GM18517 (cell line): ENCODE measurements around the gene PSME3IP1.

Experiments
- ATAC-seq: cut with Tn5 transposase; IDR thresholded peaks from one replicate; pipeline ENCODE4 v1.9.1; 2021; ENCODE audit warnings: mild to moderate bottlenecking, moderate library complexity; ENCODE audit not compliant: unreplicated experiment

PSME3IP1 gene

GRCh38 chr16:57146040-57146647 is 39.7 kb downstream of the PSME3IP1 start:
- ATAC-seq, result no peak

DNA sequence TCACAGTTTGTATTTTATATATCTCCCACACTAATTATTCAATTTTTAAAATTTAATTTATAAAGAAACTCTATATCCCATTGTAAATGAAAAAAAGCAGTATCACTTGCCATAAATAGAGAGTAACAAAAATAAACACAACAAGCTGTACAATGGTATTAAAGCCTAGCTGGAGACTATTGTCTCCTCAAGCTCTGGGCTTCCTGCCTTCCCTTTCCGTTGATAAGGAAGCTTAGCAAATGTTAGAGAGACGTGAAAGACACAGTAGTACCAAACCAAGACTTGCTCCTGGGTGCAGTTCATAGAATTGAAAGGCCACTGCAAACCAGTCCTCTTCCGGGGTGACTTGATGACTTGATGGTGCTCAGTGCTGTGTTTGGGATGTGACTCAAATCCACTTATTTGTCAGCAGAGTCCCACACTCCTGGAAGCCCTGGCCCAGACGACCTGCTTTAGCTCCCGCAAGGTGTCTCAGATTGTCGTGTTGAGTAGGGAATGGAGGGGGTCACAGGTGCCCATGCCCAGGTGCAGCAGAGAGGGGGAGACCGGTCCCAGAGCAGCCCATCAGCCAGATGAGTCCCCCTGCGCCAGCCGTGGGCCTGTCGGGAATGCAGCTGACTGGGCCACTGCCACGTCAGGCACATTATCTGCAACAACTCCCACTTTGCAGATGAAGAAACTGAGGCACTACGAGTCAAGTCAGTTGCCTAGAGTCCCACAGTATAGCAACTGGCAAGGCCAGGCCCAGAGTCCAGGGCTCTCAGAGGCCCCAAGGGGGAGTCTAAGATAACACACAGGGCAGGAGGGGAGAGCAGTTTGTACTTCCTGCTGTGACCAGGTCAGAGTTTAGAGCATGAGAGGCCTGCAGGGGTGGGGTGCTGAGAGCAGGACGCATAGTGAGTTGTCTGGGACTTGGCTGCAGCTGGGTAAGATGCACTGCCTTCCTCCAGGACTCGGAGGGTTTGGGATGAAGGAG is 40.5 kb downstream of the PSME3IP1 start:
- ATAC-seq, result no peak

- ATAC-seq, result no peak
Measured at GRCh38 chr16:57144027-57144426, 41.8 kb downstream of the PSME3IP1 start.

DNA sequence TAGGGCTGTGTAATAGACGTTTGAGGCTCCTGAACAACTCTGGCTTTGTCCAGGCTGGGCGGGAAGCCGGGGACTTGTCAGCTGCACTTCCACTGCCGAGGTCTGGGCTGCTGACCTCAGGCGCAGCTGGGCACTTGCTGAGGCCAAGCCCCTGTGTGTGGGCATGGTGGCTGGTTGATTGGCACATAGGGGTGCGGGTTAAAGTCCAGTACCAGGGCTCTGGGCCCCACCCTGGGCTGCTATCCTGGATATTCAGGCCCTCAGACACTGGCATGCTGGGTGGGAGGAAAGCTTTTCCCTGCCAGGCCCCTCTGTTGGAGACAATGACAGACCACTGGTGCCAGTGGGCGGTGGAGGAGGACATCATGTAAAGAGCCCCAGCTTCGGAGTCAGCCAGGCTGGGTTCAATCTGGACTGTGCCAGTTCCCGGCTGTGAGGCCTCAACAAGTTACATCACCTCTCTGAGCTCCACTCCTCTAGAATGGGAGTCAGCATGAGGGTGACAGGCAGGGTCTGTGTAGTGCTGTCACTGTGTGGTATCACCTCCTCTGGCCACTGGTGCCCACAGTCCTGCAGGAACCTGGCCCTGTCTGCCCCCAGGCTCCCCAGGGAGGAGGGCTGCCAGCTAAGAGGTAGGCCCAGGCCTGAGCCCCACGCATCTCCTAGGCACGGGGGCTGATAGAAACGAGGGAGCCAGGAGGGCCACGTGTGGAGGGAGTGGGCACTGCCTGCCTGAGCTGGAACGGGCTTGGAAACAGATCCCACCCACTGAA is 42.5 kb downstream of the PSME3IP1 start:
- ATAC-seq, result no peak

DNA sequence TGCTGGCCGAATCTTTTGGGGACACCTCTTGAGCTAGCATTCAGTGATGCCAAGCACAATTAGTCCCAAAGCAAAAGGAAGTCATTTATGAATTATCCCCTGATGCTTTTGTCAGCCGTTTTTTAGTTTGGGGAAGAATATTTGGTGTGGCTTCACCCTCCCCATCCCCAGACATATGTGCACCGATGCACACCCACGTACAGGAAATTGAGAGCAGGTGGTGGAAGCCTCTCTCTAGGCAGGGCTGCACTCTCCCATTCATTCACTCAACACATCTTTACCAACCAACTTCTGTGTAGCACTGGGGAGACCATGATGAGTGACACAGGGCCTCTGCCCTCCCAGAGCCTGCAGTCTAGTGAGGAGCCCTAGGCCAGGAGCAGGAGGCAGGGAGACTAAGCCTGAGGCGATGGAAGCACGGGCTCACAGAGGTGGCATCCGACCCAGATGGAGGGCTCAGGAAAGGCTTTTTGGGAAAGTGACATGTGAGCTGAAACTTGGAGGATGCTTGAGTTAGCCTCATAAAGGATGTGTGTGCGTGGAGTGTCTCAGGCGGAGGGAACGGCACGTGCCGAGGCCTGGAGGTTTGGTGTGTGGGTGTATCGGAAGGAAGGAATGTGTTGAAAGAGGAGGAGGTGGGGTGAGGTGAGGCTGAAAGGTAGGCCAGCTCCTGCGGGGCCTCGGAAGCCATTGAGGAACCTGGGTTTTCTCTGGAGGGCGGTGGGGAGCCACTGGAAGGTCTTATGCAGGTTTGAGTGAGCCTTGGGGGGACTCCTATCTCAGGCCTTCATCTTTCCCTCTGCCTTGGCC is 43.8 kb downstream of the PSME3IP1 start:
- ATAC-seq, result no peak

DNA sequence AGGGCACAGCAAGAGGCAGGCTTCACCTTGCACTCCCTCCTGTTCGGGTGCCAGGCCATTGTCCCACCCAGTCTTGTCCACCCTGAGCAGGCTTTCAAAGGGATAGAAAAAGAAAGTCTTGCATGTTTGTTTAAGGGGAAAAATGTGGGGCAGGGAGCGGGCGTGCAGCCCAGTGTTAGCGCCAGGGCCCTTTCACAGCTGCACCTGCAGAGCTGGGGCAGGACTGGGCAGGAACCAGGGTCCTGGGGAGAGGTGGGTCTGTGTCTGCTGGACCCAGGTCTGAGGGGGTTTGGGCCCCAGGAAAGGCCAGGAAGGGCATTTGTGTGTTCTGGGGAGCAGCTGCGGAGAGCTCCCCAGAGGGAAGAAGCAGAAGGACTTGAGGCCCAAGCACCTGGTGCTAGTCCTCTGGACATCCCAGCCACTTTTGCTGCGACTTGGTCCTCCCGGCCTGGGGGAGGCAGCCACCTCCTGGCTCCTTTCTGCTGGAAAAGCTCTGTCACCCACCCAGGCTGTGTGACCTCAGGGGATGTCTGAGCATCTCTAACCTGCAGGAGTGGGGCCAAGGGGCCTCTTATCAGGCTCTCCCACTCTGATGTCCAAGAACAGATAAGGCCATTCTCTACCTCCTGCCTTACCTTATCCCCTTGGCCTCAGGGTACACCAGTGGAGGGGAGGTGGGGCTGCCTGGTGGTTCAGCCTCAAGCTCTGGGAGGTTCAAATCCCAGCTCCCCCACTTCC is 44.7 kb downstream of the PSME3IP1 start:
- ATAC-seq, result no peak

- no peak for ATAC-seq
Measured at GRCh38 chr16:57138281-57138935, 47.4 kb downstream of the PSME3IP1 start.

- ATAC-seq, result no peak
Measured at GRCh38 chr16:57137566-57138273, 48.1 kb downstream of the PSME3IP1 start.

- no peak for ATAC-seq
Measured at GRCh38 chr16:57137043-57137442, 48.8 kb downstream of the PSME3IP1 start.

GRCh38 chr16:57134982-57135381 is 50.9 kb downstream of the PSME3IP1 start:
- ATAC-seq, result no peak

DNA sequence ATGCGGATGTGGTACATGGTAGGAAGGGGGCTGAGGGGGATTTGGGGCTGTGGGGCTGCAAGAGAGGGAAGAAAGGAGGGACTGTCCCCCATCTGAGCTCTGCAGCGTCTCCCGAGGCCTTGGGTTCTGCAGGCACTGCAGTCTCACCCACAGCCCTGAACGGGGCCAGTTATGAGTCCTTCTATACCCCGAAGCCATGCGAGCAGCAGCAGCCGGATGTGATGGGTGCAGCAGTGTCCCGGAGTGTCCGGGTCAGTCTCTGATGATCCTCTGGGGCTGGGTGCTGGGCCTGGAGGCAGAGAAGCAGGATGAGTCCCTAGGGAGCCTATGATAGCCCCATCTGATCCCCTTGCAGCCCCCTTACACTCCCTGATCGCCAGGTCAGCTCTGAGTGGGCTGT is 52.0 kb downstream of the PSME3IP1 start:
- ATAC-seq, result no peak

- no peak for ATAC-seq
Measured at GRCh38 chr16:57133031-57133430, 52.8 kb downstream of the PSME3IP1 start.

DNA sequence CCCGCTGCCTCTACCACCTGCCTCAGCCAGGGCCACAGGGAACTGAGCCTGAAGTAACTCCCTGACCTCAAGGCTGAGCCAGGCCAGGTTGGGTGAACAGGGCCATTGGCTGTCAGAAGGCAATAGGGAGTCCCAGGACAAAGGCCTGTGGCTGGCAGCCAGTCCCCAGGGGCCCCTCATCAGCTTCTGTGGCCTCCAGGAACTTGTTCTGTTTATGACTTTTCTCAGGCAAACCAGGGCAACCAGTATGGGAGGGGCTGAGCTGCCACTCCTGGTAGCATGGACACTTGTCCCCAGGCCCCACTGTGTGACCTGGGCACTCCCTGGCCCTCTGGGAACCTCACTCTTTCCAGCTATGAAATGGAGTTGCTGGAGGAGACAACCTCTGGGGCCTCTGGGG is 53.4 kb downstream of the PSME3IP1 start:
- no peak for ATAC-seq

DNA sequence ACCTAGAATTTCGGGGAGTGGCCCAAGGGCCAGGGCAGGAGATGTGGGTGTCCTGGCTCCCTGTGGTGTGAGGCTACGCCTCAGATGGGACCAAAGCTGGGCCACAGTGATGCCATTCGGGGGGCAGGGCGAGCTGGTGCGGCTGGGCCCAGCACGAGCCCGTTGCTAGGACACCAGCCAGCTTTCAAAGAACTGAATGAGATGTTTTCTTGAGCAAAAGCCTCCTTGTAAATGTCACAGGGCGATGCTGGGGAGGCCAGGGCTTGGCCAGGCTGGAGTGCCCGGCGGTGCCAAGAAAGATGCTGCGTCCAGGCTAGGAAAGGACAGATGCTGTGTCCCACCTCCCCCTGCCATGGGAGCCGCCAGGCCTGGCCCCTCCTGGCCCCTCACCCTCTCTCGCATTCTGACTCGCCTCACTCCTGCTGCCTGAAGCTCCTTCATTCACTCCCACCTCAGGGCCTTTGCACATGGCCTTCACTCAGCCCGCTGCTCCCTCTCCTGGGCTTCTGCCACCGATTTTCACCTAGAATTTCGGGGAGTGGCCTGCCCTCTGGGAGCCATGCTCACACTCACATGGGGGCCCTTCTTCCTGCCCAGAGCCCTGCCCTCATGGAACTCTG is 54.4 kb downstream of the PSME3IP1 start:
- ATAC-seq, result no peak

DNA sequence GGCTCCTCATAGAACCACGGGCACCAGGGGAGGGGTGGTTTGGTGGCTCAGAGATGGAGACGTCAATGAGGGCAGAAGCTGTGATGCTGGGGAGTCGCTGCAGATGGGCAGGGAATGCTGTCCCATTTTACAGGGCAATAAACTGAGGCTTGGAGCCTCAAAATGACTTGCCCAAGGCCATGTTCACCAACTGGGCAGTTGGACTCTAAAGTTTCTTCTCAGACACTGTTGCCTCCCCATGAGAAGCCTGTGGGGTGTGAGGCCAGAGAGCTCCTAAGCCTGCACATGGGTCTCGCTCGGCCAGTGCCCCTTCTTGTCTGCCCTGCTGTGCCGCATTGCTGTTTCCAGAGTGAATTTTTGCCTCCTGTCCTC is 54.9 kb downstream of the PSME3IP1 start:
- ATAC-seq, result no peak

DNA sequence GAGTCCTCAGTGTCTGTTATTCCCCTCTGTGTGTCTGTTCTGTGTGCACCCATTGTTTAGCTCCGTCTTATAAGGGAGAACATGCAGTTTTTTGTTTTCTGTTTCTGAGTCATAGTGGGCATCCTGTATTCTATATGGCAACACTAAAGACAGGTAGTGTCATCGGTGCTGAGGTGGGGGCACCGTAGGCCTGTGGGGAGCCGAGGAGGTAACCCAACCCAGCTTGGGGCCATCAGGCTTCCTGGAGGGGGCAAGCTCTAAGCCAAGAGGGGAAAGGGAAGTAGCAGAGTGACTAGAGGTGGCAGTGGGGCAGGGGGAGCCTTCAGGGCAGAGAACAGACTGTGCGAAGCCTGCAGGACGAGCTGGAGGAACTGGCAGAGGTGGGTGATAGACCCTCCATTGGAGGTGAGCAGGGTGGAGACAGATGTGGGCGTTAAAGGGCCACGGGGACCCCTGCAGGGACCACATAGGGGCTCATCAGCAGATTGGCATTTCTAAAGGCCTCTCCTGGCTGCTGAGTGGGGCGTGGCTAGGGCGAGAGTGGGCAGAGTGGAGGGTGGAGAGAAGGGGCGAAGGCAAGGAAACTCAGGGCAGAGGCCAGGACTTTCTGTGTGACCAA is 57.0 kb downstream of the PSME3IP1 start:
- ATAC-seq, result no peak

- no peak for ATAC-seq
Measured at GRCh38 chr16:57127836-57128235, 58.0 kb downstream of the PSME3IP1 start.
